DMS153 treated with DMSO at 0.1 percent for 48 hours (cell line): ENCODE results near the gene REV1.
"Not testable (repeated sequence)": the region's sequence is repeated elsewhere in the genome, so short reads cannot be mapped to it uniquely, and the experiment has no call there.

Source experiments
- DNase-seq: peaks from one replicate; lab custom pipeline; 2025; ENCODE audit not compliant: unreplicated experiment; lab: John Stamatoyannopoulos, UW

REV1 gene

DNA sequence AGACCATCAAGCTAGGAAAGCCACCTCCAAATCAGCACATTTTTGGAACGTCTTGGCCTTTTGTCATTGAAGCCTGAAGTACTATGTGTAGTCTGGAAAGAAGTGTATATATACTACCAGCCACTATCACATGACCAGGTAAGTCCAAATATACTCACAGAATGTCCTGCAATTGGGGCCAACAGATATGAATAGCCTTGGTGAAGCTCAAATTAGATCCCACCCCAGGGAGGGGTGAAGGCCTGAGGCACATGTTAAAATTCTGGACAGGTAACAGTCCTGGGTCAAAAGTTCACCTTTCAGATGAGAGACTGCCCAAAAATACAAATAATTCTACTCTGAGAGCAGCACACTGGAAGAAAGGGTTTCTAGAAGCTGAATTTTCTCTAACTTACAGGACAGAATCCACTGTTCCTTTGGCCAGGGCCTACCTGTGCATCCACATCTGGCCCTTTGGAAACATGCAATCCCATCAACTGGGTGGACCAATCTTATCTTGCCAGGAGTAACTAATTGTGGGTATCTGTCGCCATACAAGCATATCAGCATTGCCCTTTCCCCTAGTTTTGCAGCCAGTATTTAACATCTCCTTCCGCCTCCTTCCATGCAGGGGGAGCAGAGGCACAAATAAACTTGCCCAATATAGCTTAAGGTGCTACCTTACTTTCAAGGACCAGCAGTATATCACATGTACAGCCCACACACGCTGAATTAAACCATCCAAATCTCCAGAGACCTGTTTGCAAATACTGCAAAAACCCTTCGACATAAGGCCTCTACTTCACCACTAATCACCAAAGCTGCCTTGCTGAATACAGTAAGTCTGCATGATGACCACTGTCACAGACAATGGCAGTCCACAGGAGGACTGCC, 84.8 kb downstream of the REV1 start:
- DNase-seq = no peak

GRCh38 chr2:99404039-99404796, 85.6 kb downstream of the REV1 start:
- DNase-seq = no peak

- DNase-seq = no peak
Measured at GRCh38 chr2:99403524-99403923, 86.3 kb downstream of the REV1 start.

GRCh38 chr2:99403084-99403483, 86.7 kb downstream of the REV1 start:
- DNase-seq = no peak

DNA sequence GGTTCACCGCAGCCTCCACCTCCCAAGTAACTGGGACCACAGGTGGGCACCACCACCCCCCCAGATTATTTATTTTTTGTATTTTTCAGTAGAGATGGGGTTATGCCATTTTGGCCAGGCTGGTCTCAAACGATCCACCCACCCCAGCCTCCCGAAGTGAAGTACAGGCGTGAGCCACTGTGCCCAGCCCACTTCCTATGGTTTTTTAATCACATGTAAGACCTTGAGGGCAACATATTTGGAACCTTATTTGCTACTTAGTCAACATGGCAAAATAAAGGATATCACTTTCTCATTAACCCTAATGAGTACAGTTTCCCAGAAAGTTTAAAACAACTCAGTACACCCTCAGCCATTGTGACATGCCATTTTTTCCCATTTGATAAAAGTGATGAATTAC, 88.0 kb downstream of the REV1 start:
- no peak for DNase-seq

DNA sequence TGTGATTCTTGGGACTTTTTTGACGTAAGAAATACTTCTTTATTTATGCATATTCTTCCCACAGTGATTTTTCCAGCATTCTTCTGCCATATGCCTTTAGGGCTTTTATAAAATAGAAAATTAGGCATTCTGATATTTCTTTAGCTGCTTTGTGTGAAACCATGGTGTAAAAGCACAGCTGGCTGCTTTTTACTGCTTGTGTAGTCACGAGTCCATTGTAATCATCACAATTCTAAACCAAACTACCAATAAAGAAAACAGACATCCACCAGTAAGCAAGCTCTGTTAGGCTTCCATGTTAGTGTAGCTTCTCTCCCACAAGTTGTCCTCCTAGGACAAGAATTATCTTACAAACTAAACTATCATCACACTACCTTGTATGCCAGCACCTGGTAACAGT, 90.0 kb downstream of the REV1 start:
- no peak for DNase-seq

- DNase-seq = no peak
Measured at GRCh38 chr2:99399063-99399462, 90.8 kb downstream of the REV1 start.

DNA sequence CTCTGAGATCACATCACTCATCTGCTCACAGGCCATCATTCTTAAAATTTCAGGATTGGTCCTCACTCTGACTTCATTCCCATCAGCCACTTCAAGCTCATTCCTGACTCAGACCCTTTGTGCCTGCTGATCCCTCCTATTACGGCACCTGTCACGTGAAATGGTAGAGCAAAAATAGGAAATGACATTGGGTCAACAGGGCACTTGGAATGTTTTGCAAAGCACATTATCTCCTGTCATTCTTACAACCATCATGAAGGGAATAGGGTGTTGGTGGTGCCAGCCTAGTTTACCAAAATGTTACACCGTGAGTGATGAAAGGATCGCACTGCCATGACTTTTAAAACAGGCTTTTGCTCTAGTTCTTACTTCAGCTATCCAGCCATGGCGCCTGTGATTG, 91.5 kb downstream of the REV1 start:
- no peak for DNase-seq

DNA sequence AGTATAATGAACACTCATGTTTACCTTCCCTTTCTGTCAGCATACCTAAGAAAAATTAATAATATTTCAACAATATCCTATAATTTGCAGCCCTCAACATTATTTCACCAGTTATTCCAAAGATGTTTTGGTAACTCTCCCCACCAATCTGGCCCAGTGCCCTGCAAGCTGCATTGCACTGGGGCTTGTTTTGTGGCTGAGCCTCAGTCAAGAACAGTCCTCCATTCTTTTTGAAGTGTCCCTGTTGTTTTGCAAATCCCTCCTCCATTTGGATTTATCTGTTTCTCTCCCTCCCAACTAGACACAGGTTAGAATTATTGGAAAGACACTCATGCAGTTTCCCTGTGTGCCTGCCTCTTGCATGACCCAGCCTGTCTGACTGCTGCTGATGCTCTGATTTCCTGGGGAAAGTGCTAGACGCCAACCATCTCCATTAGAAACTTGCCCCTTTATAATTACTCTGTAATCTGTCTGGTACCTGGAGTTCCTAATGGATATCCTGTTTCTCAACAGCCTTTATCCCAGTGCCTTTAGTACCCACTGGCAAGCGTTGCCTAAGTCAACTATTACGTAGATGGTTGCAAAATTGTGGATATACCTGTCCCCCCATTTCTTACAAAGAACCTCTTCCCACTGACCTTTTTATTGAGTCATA, 92.4 kb downstream of the REV1 start:
- peak; percentile 74 for DNase-seq

DNA sequence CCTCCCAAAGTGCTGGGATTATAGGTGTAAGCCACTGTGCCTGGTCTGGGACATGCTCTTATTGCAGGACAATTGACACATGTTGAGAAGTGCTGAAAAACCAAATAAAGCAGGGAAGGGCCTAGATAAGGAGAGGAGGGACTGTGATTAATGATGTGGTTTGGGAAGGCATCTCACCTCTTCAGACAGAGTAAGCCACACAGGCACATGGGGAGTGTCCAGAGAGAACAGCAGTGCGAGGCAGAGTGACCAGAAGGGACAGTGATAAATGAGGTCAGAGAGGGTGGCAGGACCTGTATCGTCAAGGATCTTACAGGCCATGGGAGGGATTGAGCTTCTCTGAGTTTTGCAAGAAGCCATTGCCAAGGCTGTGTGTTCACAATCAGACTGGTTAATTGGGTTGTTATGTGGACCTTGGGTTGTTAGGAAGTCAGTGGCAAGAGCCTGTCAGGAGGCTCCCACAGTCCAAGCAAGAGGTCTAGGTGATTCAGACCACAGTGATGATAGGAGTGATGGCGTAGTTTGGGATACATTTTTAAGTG, 94.2 kb downstream of the REV1 start:
- no peak for DNase-seq

DNA sequence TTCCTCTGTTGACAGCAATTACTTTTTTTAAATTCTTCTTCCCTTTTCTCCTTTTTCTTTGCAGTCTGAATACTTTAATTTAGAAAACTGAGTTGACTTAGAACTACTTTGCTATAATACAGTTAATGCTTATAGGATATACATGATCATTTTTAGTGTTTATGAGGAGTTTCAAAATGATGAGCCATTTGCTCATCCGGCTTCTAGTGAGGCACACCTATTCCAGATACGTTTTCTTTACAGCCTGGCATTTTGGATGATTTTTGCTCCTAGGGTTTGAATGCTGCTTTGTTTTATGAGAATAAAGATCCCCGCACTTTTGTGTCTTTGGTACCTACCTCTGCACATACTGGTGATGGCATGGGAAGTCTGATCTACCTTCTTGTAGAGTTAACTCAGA, 99.9 kb downstream of the REV1 start:
- no peak for DNase-seq

DNA sequence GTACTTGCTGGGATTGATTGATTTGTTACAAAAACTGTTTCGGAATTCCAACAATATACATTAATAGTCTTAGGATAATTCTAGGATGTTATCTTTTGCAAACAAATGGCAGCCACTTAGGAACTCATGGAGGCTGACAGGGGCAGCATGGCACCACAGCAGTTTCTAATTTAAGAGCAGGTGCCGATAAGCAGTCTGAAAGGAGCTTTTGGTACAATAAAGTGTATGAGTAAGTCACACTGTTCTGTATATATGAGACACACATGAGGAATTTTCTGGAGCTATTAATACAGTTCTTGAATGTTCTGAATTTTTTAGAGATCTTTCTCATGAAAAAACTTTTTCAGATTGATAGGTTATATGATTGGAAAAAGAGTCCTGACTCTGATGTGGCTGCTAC, 100.4 kb downstream of the REV1 start:
- no peak for DNase-seq

DNA sequence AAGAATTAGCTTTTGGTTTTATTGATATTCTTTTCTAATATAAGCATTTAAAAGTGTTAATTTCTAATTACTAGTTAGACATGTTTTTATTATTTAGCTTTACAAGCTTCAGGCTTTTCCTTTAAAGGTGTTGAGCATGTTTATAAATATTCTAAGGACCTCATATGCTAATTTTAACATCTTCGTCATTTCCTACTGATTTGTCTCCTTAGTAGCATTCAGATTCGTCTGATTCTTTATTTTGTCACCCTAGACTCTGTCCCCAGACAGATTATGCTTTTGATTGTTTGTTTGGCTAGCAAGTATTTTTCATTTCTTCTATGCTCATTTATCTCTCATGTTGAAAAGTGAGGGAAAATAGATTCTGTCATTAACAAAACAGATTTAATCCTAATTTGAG, 100.9 kb downstream of the REV1 start:
- DNase-seq = no peak

GRCh38 chr2:99386011-99386410, 103.8 kb downstream of the REV1 start:
- no peak for DNase-seq

- DNase-seq = no peak
Measured at GRCh38 chr2:99382143-99382542, 107.7 kb downstream of the REV1 start.

- no peak for DNase-seq
Measured at GRCh38 chr2:99380376-99381010, 109.3 kb downstream of the REV1 start.

- DNase-seq = no peak
Measured at GRCh38 chr2:99377879-99378278, 111.9 kb downstream of the REV1 start.

- no peak for DNase-seq
Measured at GRCh38 chr2:99376254-99376864, 113.5 kb downstream of the REV1 start.

DNA sequence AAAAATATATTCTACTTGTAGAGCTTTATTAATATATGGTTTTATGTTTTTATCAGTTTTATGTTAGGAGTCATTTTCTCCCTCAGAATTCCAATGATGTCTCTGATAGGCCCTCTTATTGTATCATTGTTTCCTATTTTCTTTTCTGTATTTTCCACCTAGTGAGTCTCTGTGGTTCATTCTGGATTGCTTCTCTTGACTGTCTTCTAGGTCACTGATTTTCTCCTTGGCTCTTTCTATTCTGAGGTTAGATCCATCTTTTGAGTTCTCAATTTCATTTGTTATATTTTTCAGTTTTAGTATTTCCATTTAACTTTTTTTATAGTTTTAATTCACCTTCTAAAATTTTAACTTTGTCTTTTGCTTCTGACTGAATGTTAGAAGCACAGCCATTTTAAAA, 115.1 kb downstream of the REV1 start:
- no peak for DNase-seq

DNA sequence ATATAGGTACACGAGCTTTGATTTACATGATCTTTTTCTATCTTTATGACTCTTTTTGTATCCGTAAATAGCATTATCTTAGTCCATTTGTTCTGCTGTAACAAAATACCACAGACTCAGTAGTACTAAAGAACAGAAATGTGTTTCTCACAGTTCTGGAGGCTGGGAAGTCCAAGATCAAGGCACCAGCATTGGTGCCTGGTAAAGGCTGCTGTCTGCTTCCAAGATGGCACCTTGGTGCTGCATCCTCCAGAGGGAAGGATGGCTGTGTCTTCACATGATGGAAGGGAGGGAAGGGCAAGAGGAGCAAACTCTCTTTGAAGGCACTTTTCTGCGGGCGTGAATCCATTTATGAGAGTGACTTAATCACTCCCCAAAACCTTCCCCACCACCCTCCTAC, 116.7 kb downstream of the REV1 start:
- DNase-seq = no peak

GRCh38 chr2:99368854-99369253, 121.0 kb downstream of the REV1 start:
- DNase-seq = not testable (repeated sequence)
